ENCODE data around the gene TSKU.
A peak's percentile ranks its signal among the peaks of the same experiment; 100 is the strongest.

DNA sequence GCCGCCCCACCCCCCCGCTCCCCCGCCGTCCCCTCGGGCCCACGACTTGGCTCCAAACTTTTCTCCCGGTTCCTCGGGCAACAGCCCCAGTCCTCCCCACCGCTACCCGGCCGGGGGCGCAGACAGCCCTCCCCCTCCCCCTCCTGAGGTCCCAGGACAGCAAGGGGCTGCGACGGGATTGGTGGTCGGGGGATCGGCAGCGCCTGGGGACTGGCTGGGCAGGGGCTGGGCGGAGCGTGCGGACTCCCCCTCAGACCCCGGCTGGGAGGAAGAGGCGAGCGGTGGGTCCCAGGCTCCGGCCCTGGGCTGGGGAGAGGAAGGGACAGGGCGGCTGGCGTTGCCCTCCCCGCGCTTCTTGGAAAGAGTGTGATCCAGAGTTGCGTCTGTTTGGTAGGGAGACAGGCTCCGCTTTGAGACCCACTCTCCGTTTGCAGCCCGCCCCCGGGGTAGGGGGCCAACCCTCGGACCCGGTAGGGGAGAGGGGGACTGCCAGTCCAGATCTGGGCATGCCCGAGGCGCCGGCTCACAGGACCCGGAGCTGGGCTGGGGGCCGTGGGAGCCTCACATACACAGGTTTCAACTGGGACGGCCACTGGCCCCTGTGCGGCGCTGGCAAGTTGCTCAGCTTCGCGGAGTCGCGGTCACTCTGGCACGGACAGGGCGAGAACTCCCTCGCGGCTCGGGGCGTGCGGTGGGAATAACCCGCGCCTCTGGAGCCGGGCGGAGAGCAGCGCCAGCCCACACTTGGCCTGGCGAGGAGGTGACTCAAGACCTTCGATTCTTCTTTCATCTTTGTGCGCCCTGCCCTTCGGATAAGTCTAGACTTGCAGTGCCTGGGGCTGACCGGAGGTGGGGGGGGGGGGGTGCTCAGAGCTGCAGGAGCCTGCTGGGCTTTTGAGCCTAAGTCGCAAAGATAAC lies 999 bp downstream of the TSKU start:
- TF ChIP-seq, protein P1, sequence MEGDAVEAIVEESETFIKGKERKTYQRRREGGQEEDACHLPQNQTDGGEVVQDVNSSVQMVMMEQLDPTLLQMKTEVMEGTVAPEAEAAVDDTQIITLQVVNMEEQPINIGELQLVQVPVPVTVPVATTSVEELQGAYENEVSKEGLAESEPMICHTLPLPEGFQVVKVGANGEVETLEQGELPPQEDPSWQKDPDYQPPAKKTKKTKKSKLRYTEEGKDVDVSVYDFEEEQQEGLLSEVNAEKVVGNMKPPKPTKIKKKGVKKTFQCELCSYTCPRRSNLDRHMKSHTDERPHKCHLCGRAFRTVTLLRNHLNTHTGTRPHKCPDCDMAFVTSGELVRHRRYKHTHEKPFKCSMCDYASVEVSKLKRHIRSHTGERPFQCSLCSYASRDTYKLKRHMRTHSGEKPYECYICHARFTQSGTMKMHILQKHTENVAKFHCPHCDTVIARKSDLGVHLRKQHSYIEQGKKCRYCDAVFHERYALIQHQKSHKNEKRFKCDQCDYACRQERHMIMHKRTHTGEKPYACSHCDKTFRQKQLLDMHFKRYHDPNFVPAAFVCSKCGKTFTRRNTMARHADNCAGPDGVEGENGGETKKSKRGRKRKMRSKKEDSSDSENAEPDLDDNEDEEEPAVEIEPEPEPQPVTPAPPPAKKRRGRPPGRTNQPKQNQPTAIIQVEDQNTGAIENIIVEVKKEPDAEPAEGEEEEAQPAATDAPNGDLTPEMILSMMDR (conservative IDR thresholded peaks at IDR 0.05; ENCODE audit: low read depth in 2 of 2): no peak
- TF ChIP-seq POLR2AphosphoS5 (IDR thresholded peaks at IDR 0.05; ENCODE audit: low read depth): peak; percentile 90
- TF ChIP-seq EZH2 (IDR thresholded peaks at IDR 0.05; ENCODE audit: low read depth, unreplicated experiment): no peak
- no peak for TF ChIP-seq CREB1 (CRISPR knock-in tag; IDR thresholded peaks at IDR 0.05; ENCODE audit: low read depth)
- TF ChIP-seq JUNB (IDR thresholded peaks at IDR 0.05; ENCODE audit: unreplicated experiment): no peak
- TF ChIP-seq, protein P2, sequence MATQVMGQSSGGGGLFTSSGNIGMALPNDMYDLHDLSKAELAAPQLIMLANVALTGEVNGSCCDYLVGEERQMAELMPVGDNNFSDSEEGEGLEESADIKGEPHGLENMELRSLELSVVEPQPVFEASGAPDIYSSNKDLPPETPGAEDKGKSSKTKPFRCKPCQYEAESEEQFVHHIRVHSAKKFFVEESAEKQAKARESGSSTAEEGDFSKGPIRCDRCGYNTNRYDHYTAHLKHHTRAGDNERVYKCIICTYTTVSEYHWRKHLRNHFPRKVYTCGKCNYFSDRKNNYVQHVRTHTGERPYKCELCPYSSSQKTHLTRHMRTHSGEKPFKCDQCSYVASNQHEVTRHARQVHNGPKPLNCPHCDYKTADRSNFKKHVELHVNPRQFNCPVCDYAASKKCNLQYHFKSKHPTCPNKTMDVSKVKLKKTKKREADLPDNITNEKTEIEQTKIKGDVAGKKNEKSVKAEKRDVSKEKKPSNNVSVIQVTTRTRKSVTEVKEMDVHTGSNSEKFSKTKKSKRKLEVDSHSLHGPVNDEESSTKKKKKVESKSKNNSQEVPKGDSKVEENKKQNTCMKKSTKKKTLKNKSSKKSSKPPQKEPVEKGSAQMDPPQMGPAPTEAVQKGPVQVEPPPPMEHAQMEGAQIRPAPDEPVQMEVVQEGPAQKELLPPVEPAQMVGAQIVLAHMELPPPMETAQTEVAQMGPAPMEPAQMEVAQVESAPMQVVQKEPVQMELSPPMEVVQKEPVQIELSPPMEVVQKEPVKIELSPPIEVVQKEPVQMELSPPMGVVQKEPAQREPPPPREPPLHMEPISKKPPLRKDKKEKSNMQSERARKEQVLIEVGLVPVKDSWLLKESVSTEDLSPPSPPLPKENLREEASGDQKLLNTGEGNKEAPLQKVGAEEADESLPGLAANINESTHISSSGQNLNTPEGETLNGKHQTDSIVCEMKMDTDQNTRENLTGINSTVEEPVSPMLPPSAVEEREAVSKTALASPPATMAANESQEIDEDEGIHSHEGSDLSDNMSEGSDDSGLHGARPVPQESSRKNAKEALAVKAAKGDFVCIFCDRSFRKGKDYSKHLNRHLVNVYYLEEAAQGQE (IDR thresholded peaks at IDR 0.05; ENCODE audit: unreplicated experiment): no peak

All from GM23338 (cell line).